Choroid plexus epithelial cell (primary cell): ENCODE data around the gene CMIP.
A peak's percentile ranks its signal among the peaks of the same experiment; 100 is the strongest.

Experiments used
- DNase-seq: peaks from one replicate; pipeline ENCODE4 v3.0.0-alpha.2; 2010; ENCODE audit warnings: low read depth
- H3K4me3 ChIP-seq: 2 replicates; pipeline ENCODE4 v1.5.1; 2011; ENCODE audit warnings: low read depth, mild to moderate bottlenecking, control low read depth, low read length, moderate library complexity
- CTCF ChIP-seq: conservative IDR thresholded peaks from 2 replicates; pipeline ENCODE4 v1.5.1; 2011; ENCODE audit warnings: low read depth, mild to moderate bottlenecking, control low read depth, inconsistent platforms, low read length, moderate library complexity

CMIP gene

DNA sequence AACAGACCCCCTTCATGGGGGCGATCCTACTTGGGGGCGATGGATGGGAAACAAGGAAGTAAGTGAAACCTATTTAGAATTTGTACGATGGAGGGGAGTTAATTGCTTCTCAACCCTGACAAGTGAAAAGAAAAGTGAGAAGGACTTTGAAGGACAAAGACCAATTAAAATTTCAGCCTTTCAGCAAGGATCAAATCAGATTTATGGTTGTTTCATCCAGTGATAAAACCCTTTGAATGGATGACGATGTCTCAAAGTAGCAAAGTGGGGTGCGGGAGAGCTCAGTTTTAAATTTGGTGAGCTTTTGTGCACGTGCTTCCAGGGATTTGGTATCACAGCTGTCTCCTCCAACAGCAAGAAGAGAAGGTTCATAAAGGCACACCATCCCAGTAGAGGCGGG, 51.7 kb downstream of the CMIP start:
- no peak for TF ChIP-seq CTCF
- DNase-seq, result no peak

GRCh38 chr16:81496742-81497141, 52.1 kb downstream of the CMIP start:
- H3K4me3 ChIP-seq, result no peak overlapping the region
- DNase-seq, result no peak
- no peak for TF ChIP-seq CTCF

More for the DNA sequence above, 51.7 kb downstream of the CMIP start:
- no peak overlapping the region for H3K4me3 ChIP-seq

GRCh38 chr16:81497690-81498089, 53.1 kb downstream of the CMIP start:
- H3K4me3 ChIP-seq, result no peak overlapping the region
- DNase-seq, result no peak
- TF ChIP-seq CTCF, result no peak

GRCh38 chr16:81498351-81498750, 53.7 kb downstream of the CMIP start:
- TF ChIP-seq CTCF, result no peak
- DNase-seq, result no peak
- no peak overlapping the region for H3K4me3 ChIP-seq

DNA sequence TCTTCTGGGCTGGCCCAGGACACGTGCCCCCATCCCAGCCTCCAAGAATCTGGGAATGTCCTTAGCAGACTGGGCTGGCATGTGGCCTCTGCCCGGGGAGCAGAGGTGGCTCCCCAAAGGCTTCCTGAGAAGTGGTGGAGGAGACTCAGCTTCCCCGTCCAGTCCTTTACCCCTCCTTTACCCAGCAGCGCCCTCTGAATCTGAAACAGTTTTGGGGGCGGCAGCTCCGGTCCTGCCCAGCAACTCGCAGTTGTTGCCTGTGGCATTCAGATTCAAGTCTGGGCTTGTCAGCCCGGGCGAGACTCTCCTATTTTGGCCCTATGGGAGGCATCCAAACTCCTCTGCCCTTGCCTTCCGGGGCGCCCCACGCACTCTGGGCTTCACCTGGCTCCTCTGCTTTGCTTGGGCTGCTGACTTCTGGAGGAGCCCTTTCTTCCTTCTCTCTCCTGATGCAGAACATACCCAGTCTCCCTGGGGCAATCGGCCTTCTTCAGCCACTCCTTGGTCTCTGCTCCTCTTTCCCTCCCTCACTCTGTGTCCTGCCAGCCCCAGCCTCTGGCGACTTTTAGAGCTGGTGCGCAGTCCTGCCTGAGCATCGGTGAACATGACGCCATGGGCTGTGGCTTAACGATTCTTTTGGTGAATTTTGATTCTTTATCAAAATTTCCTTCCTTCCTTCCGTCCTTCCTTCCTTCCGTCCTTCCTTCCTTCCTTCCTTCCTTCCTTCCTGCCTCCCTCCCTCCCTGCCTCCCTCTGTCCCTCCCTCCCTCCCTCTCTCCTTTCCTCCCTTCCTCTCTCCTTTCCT, 55.2 kb downstream of the CMIP start:
- no peak for TF ChIP-seq CTCF
- DNase-seq, result no peak
- no peak overlapping the region for H3K4me3 ChIP-seq

- DNase-seq, result peak; percentile 80
- no peak overlapping the region for H3K4me3 ChIP-seq
- no peak for TF ChIP-seq CTCF
These were observed 56.4 kb downstream of the CMIP start for GRCh38 chr16:81500833-81501521.
